Smooth muscle cell (in vitro differentiated cells): ENCODE results near the gene MERTK. TPM values are rescaled to one million over a fixed set of nuclear protein-coding genes. Genes with fewer than 3 reads are reported as not detected.
A peak's percentile ranks its signal among the peaks of the same experiment; 100 is the strongest.

Source experiments
- DNase-seq: peaks from one replicate; lab custom pipeline; 2025; ENCODE audit not compliant: unreplicated experiment; lab: John Stamatoyannopoulos, UW
- H2AFZ ChIP-seq: fragments of 200-600 bp; sonication (generic); 2 replicates; pipeline ENCODE4 v1.6.0; 2016; ENCODE audit warnings: antibody characterized with exemption, low read depth, mild to moderate bottlenecking
- H3F3A ChIP-seq: fragments of 200-600 bp; sonication (generic); 2 replicates; pipeline ENCODE4 v1.6.0; 2017; ENCODE audit warnings: antibody characterized with exemption, low read depth
- H3K27ac ChIP-seq: fragments of 200-600 bp; sonication (generic); 2 replicates; pipeline ENCODE4 v1.5.1; 2016; ENCODE audit warnings: low read depth, mild to moderate bottlenecking
- H3K27me3 ChIP-seq: fragments of 200-600 bp; sonication (generic); 2 replicates; pipeline ENCODE4 v1.6.1; 2016; ENCODE audit warnings: low read depth, mild to moderate bottlenecking
- H3K36me3 ChIP-seq: fragments of 200-600 bp; sonication (generic); 2 replicates; pipeline ENCODE4 v1.5.1; 2016; ENCODE audit warnings: low read depth
- H3K4me1 ChIP-seq: fragments of 200-600 bp; sonication (generic); 2 replicates; pipeline ENCODE4 v1.5.1; 2016; ENCODE audit warnings: low read depth
- H3K4me2 ChIP-seq: fragments of 200-600 bp; sonication (generic); 2 replicates; pipeline ENCODE4 v1.6.0; 2016; ENCODE audit warnings: mild to moderate bottlenecking
- H3K4me3 ChIP-seq: fragments of 200-600 bp; sonication (generic); 2 replicates; pipeline ENCODE4 v1.5.1; 2016; ENCODE audit warnings: mild to moderate bottlenecking
- H3K79me2 ChIP-seq: fragments of 200-600 bp; sonication (generic); 2 replicates; pipeline ENCODE4 v1.6.0; 2016; ENCODE audit warnings: low read depth, mild to moderate bottlenecking
- H3K9ac ChIP-seq: fragments of 200-600 bp; sonication (generic); 2 replicates; pipeline ENCODE4 v1.6.0; 2016; ENCODE audit warnings: low read depth
- H3K9me3 ChIP-seq: fragments of 200-600 bp; sonication (generic); replicated peaks from 2 replicates; pipeline ENCODE4 v1.5.1; 2016; ENCODE audit warnings: low read depth
- H4K20me1 ChIP-seq: fragments of 200-600 bp; sonication (generic); 2 replicates; pipeline ENCODE4 v1.6.0; 2016; ENCODE audit warnings: low read depth
- CTCF ChIP-seq: fragments of 200-600 bp; sonication (generic); IDR thresholded peaks from 2 replicates; pipeline ENCODE4 v1.5.1; 2017; ENCODE audit warnings: borderline replicate concordance, mild to moderate bottlenecking, antibody characterized with exemption; ENCODE audit not compliant: insufficient read depth, poor library complexity, severe bottlenecking
- WGBS: methylation state at CpG from one replicate; pipeline ENCODE4 v1.1.7; 2016; ENCODE audit warnings: low lambda C conversion rate; 5-methylcytosine and 5-hydroxymethylcytosine counted together
- polyA plus RNA-seq: library from polyadenylated mRNA; unstranded; fragments of >200 nt; fragmentation: Nextera tagmentation; extraction: Ambion mirVana; gene quantifications from 2 replicates; pipeline ENCODE4 v1.2.1, GENCODE V29; 2016
- total RNA-seq: library from RNA; depleted of rRNA; stranded (reverse); fragments of >200 nt; gene quantifications from 2 replicates; pipeline ENCODE4 v1.2.3, GENCODE V29; 2014

Gene MERTK
- total and polyA plus RNA-seq, 2 experiments from 2014 or later = 5.1 to 9.4 TPM

GRCh38 chr2:111896576-111896975, 1.8 kb upstream of the MERTK start:
- WGBS = 94% methylated on average over 6 of the region's 6 CpGs
- no peaks in the 10 kb centered on the region for H3K27me3 ChIP-seq
- no peaks in the 10 kb centered on the region for H3K36me3 ChIP-seq
- H3K9ac ChIP-seq = no peak overlapping the region
- H2AFZ ChIP-seq = no peak overlapping the region
- H4K20me1 ChIP-seq = no peaks in the 10 kb centered on the region
- H3F3A ChIP-seq = no peaks in the 10 kb centered on the region
- H3K4me1 ChIP-seq = peaks cover 3% of the 10 kb centered on the region
- peaks cover 8% of the 10 kb centered on the region for H3K79me2 ChIP-seq
- H3K4me3 ChIP-seq = no peak overlapping the region
- no peak overlapping the region for H3K4me2 ChIP-seq
- no peak for DNase-seq
- H3K27ac ChIP-seq = no peak overlapping the region
- no peak for TF ChIP-seq CTCF
- no peaks in the 10 kb centered on the region for H3K9me3 ChIP-seq

- peak overlapping the region; percentile 56 for H3K9ac ChIP-seq
- H3K36me3 ChIP-seq = no peaks in the 10 kb centered on the region
- peaks cover 18% of the 10 kb centered on the region for H3K79me2 ChIP-seq
- no peak for TF ChIP-seq CTCF
- no peaks in the 10 kb centered on the region for H3F3A ChIP-seq
- DNase-seq = no peak
- H3K27ac ChIP-seq = peak overlapping the region; percentile 36
- H3K9me3 ChIP-seq = no peaks in the 10 kb centered on the region
- H2AFZ ChIP-seq = peak overlapping the region; percentile 76
- H3K4me3 ChIP-seq = peak overlapping the region; percentile 93
- H3K4me1 ChIP-seq = peaks cover 3% of the 10 kb centered on the region
- no peaks in the 10 kb centered on the region for H4K20me1 ChIP-seq
- WGBS = 16% methylated on average over 7 of the region's 7 CpGs
- H3K27me3 ChIP-seq = no peaks in the 10 kb centered on the region
- peak overlapping the region; percentile 99 for H3K4me2 ChIP-seq
These were observed 830 bp upstream of the MERTK start for GRCh38 chr2:111897630-111897923.

GRCh38 chr2:111898703-111899514, 502 bp downstream of the MERTK start:
- TF ChIP-seq CTCF = no peak
- Histone ChIP-seq H3K4me3 (peak overlapping the region; percentile 93), H3K4me1 (peaks cover 4% of the 10 kb centered on the region), H3K4me2 (peak overlapping the region; percentile 99), H3K79me2 (peaks cover 30% of the 10 kb centered on the region), H3K9ac (peak overlapping the region; percentile 66), H3K27ac (peak overlapping the region; percentile 46), H3K36me3 (no peaks in the 10 kb centered on the region), H3K27me3 (no peaks in the 10 kb centered on the region), H2AFZ (peak overlapping the region; percentile 97), H4K20me1 (no peaks in the 10 kb centered on the region), H3F3A (no peaks in the 10 kb centered on the region), H3K9me3 (no peaks in the 10 kb centered on the region)
- no peak for DNase-seq
- under 1% methylated on average over 46 of the region's 70 CpGs for WGBS

- H4K20me1 ChIP-seq = no peaks in the 10 kb centered on the region
- H3K36me3 ChIP-seq = no peaks in the 10 kb centered on the region
- H3K9me3 ChIP-seq = no peaks in the 10 kb centered on the region
- H3K27me3 ChIP-seq = no peaks in the 10 kb centered on the region
- H3K4me3 ChIP-seq = peak overlapping the region; percentile 93
- H3K9ac ChIP-seq = no peak overlapping the region
- WGBS = 22% methylated on average over 3 of the region's 3 CpGs
- no peaks in the 10 kb centered on the region for H3F3A ChIP-seq
- H3K79me2 ChIP-seq = peaks cover 37% of the 10 kb centered on the region
- TF ChIP-seq CTCF = peak; percentile 26
- peak overlapping the region; percentile 2 for H3K27ac ChIP-seq
- peaks cover 11% of the 10 kb centered on the region for H3K4me1 ChIP-seq
- H2AFZ ChIP-seq = peak overlapping the region; percentile 26
- no peak for DNase-seq
- peak overlapping the region; percentile 99 for H3K4me2 ChIP-seq
These were observed 2.5 kb downstream of the MERTK start for GRCh38 chr2:111900859-111901258.
